K562 (cell line): ENCODE data around the gene DDX54. TPM values are rescaled to one million over a fixed set of nuclear protein-coding genes. Genes with fewer than 3 reads are reported as not detected.

Experiments used
- CCNT2 ChIP-seq: IDR thresholded peaks from 2 replicates; pipeline ENCODE4 v1.6.1; 2011; ENCODE audit warnings: borderline replicate concordance, low read depth, mild to moderate bottlenecking, moderate library complexity, mixed read lengths, low read length; ENCODE audit not compliant: insufficient read length; ENCODE audit errors: extremely low read depth
- DPF2 ChIP-seq: fragments of 450-650 bp; IDR thresholded peaks from 2 replicates; pipeline ENCODE4 v1.6.1; 2016
- ETV5 ChIP-seq: sonication (generic); formaldehyde crosslinking; IDR thresholded peaks from 2 replicates; pipeline ENCODE4 v1.4.0; 2020; ENCODE audit warnings: low read depth, mild to moderate bottlenecking, missing genetic modification reagents
- EZH2 ChIP-seq: IDR thresholded peaks from 2 replicates; pipeline ENCODE4 v1.6.1; 2012; ENCODE audit warnings: low read depth, mild to moderate bottlenecking, inconsistent platforms, low read length, borderline replicate concordance
- KLF13 ChIP-seq: fragments of 450-650 bp; IDR thresholded peaks from 2 replicates; pipeline ENCODE4 v1.6.1; 2016; ENCODE audit warnings: missing genetic modification characterization, low read depth, mild to moderate bottlenecking, missing compliant biosample characterization, moderate library complexity, borderline replicate concordance
- L3MBTL2 ChIP-seq: fragments of 450-650 bp; IDR thresholded peaks from 2 replicates; pipeline ENCODE4 v1.6.1; 2016; ENCODE audit warnings: mild to moderate bottlenecking, moderate library complexity
- NFIC ChIP-seq: fragments of 450-650 bp; IDR thresholded peaks from 2 replicates; pipeline ENCODE4 v1.6.1; 2017; ENCODE audit warnings: mild to moderate bottlenecking, inconsistent platforms
- NUFIP1 ChIP-seq: fragments of 450-650 bp; IDR thresholded peaks from 2 replicates; pipeline ENCODE4 v1.6.1; 2018; ENCODE audit not compliant: partially characterized antibody
- POLR2A ChIP-seq: fragments of 450-650 bp; conservative IDR thresholded peaks from 2 replicates; pipeline ENCODE4 v1.6.1; 2016
- POLR2B ChIP-seq: fragments of 450-650 bp; IDR thresholded peaks from 2 replicates; pipeline ENCODE4 v1.6.1; 2018; ENCODE audit warnings: low read depth; ENCODE audit not compliant: partially characterized antibody
- RBM14 ChIP-seq: fragments of 200-400 bp; formaldehyde crosslinking; IDR thresholded peaks from 2 replicates; pipeline ENCODE4 v1.6.1; 2018; ENCODE audit warnings: low read depth, mild to moderate bottlenecking, low read length, moderate library complexity, borderline replicate concordance; ENCODE audit not compliant: insufficient read depth
- RBM34 ChIP-seq: fragments of 200-400 bp; formaldehyde crosslinking; IDR thresholded peaks from 2 replicates; pipeline ENCODE4 v1.6.1; 2018; ENCODE audit warnings: low read length, borderline replicate concordance; ENCODE audit not compliant: insufficient read depth
- U2AF1 ChIP-seq: fragments of 200-400 bp; formaldehyde crosslinking; optimal IDR thresholded peaks from 2 replicates; pipeline ENCODE3; 2017; ENCODE audit warnings: mild to moderate bottlenecking, low read depth, low read length, moderate library complexity
- ZNF431 ChIP-seq: sonication (generic); formaldehyde crosslinking; IDR thresholded peaks from 2 replicates; pipeline ENCODE4 v1.8.0; 2022; ENCODE audit warnings: mild to moderate bottlenecking, missing genetic modification reagents
- polyA plus RNA-seq, 8 experiments: library from polyadenylated mRNA; depleted of rRNA in 4 of 8; stranded (reverse) in 5 of 8; unstranded in 3 of 8; fragments of >200 nt; fragmentation: Nextera tagmentation in 2 of 8; fragmentation: Illumina TruSeq in 1 of 8; extraction: Ambion mirVana in 2 of 8; extraction: Trizol in 1 of 8; gene quantifications; 2 replicates each; pipeline versions ENCODE4 v1.2.1 to v1.2.3, GENCODE V29; 2011 to 2014; ENCODE audit warnings: inconsistent platforms in 1 of 8, missing spikeins in 1 of 8
- total RNA-seq, 7 experiments: library from RNA; depleted of rRNA in 6 of 7; stranded (reverse); fragments of >200 nt in 6 of 7; fragmentation: Illumina TruSeq in 2 of 7; extraction: Trizol in 2 of 7; gene quantifications; 2 replicates each; pipeline versions ENCODE4 v1.2.1 to v1.2.3, GENCODE V29; 2011 to 2021; ENCODE audit warnings: low replicate concordance in 1 of 7
- TF ChIP-seq, protein P1 (sequence below): sonication (generic); formaldehyde crosslinking; IDR thresholded peaks from 2 replicates; pipeline ENCODE4 v1.8.0; 2022; ENCODE audit warnings: mild to moderate bottlenecking, missing genetic modification reagents
- TF ChIP-seq, protein P2 (sequence below), 2 experiments: fragments of 150-350 bp in 1 of 2; IDR thresholded peaks; 2 replicates each; pipeline ENCODE4 v1.6.1; 2012 to 2016; ENCODE audit warnings: low read depth in 2 of 2, low read length in 2 of 2, mild to moderate bottlenecking in 1 of 2, moderate library complexity in 1 of 2
- TF ChIP-seq, protein P3 (sequence below): fragments of 450-650 bp; IDR thresholded peaks from 2 replicates; pipeline ENCODE4 v1.6.1; 2016
- TF ChIP-seq, protein P4 (sequence below): fragments of 450-650 bp; IDR thresholded peaks from 2 replicates; pipeline ENCODE4 v1.6.1; 2016; ENCODE audit warnings: antibody characterized with exemption
- TF ChIP-seq, protein P5 (sequence below): fragments of 450-650 bp; formaldehyde crosslinking; IDR thresholded peaks from 2 replicates; pipeline ENCODE4 v1.4.0; 2020; ENCODE audit warnings: mild to moderate bottlenecking, moderate library complexity

DDX54 gene
- total and polyA plus RNA-seq, 9 of the 15 experiments (the other 6 are each of a cell fraction or from before 2014, with no cell fraction given), result 1.4 to 135 (median 51.4) TPM

DNA sequence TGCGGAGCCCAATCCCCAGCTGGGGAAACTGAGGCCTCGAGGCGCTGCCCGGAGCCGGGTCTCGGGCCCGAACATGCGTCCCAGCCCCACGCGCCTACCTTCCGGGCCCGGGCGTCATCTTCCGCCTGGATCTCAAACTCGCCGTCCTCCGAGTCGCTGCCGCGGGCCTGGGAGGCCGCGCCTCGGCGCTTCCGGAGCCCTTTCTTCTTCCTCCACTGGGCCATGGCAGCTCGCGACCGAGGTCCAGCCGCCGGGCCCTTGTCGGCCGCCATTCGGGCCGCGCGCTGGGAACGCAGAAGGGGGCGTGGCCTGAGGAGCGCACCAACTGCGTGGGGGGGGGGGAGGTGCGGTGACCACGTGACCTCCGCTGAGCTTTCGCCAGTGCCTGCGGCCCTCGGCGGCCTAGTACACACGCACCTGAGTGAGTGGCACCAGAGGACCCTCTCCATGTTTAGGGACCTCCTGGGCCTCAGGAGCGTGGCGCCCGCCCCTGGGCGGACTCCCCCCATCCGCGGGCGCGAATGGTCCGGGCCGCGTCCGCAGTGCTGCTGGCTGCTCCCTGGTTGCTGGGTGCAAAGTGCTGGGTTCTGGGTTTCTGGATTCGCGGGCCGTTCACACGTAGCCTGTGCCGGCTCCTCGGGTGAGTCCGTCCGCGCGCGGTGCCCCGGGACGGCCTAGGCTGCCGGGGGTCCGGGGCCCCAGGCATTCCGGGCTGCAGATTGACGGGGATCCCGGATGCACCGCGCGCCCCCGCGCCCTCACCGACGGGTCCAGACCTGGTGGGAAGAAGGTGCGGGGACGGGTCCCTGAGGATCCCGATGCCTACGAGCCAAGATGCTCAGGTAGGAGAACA lies at the start of gene DDX54, which contains the start of gene RITA1 (continued):
- TF ChIP-seq NUFIP1 (peak; percentile 19), NFIC (peak; percentile 54; the same call in 1 of the 2 replicates), RBM14 (peak; percentile 17; the same call in 1 of the 2 replicates), EZH2 (no peak), RBM34 (0 out of 2 replicates have a peak, but pooled peaks have one; percentile 26), POLR2B (peak; percentile 80), CCNT2 (peak; percentile 55), KLF13 (tag) (peak; percentile 89), U2AF1 (peak; percentile 72), ZNF431 (peak; percentile 76), DPF2 (peak; percentile 43; the same call in 1 of the 2 replicates), POLR2A (peak; percentile 94), L3MBTL2 (peak; percentile 88), ETV5 (peak; percentile 14; the same call in 1 of the 2 replicates)
- TF ChIP-seq, protein P1, sequence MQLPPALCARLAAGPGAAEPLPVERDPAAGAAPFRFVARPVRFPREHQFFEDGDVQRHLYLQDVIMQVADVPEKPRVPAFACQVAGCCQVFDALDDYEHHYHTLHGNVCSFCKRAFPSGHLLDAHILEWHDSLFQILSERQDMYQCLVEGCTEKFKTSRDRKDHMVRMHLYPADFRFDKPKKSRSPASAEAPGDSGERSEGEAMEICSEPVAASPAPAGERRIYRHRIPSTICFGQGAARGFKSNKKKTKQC (CRISPR knock-in tag), result peak; percentile 96
- TF ChIP-seq, protein P2, sequence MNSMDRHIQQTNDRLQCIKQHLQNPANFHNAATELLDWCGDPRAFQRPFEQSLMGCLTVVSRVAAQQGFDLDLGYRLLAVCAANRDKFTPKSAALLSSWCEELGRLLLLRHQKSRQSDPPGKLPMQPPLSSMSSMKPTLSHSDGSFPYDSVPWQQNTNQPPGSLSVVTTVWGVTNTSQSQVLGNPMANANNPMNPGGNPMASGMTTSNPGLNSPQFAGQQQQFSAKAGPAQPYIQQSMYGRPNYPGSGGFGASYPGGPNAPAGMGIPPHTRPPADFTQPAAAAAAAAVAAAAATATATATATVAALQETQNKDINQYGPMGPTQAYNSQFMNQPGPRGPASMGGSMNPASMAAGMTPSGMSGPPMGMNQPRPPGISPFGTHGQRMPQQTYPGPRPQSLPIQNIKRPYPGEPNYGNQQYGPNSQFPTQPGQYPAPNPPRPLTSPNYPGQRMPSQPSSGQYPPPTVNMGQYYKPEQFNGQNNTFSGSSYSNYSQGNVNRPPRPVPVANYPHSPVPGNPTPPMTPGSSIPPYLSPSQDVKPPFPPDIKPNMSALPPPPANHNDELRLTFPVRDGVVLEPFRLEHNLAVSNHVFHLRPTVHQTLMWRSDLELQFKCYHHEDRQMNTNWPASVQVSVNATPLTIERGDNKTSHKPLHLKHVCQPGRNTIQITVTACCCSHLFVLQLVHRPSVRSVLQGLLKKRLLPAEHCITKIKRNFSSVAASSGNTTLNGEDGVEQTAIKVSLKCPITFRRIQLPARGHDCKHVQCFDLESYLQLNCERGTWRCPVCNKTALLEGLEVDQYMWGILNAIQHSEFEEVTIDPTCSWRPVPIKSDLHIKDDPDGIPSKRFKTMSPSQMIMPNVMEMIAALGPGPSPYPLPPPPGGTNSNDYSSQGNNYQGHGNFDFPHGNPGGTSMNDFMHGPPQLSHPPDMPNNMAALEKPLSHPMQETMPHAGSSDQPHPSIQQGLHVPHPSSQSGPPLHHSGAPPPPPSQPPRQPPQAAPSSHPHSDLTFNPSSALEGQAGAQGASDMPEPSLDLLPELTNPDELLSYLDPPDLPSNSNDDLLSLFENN (IDR thresholded peaks at IDR 0.05; ENCODE audit: low read depth in 2 of 2, low read length in 2 of 2), result 0 out of 4 replicates have a peak, but pooled peaks of 1 of the 2 experiments have one; percentile 13
- TF ChIP-seq, protein P3, sequence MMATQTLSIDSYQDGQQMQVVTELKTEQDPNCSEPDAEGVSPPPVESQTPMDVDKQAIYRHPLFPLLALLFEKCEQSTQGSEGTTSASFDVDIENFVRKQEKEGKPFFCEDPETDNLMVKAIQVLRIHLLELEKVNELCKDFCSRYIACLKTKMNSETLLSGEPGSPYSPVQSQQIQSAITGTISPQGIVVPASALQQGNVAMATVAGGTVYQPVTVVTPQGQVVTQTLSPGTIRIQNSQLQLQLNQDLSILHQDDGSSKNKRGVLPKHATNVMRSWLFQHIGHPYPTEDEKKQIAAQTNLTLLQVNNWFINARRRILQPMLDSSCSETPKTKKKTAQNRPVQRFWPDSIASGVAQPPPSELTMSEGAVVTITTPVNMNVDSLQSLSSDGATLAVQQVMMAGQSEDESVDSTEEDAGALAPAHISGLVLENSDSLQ, result peak; percentile 41; the same call in 1 of the 2 replicates
- TF ChIP-seq, protein P4, sequence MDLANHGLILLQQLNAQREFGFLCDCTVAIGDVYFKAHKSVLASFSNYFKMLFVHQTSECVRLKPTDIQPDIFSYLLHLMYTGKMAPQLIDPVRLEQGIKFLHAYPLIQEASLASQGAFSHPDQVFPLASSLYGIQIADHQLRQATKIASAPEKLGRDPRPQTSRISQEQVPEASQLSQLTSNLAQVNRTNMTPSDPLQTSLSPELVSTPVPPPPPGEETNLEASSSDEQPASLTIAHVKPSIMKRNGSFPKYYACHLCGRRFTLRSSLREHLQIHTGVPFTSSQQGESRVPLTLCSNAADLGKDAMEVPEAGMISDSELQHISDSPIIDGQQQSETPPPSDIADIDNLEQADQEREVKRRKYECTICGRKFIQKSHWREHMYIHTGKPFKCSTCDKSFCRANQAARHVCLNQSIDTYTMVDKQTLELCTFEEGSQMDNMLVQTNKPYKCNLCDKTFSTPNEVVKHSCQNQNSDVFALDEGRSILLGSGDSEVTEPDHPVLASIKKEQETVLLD, result no peak
- TF ChIP-seq, protein P5, sequence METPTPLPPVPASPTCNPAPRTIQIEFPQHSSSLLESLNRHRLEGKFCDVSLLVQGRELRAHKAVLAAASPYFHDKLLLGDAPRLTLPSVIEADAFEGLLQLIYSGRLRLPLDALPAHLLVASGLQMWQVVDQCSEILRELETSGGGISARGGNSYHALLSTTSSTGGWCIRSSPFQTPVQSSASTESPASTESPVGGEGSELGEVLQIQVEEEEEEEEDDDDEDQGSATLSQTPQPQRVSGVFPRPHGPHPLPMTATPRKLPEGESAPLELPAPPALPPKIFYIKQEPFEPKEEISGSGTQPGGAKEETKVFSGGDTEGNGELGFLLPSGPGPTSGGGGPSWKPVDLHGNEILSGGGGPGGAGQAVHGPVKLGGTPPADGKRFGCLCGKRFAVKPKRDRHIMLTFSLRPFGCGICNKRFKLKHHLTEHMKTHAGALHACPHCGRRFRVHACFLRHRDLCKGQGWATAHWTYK (CRISPR knock-in tag), result peak; percentile 47; the same call in 1 of the 2 replicates
